ENCODE data around the gene AP2A2.

The AP2A2 gene

DNA sequence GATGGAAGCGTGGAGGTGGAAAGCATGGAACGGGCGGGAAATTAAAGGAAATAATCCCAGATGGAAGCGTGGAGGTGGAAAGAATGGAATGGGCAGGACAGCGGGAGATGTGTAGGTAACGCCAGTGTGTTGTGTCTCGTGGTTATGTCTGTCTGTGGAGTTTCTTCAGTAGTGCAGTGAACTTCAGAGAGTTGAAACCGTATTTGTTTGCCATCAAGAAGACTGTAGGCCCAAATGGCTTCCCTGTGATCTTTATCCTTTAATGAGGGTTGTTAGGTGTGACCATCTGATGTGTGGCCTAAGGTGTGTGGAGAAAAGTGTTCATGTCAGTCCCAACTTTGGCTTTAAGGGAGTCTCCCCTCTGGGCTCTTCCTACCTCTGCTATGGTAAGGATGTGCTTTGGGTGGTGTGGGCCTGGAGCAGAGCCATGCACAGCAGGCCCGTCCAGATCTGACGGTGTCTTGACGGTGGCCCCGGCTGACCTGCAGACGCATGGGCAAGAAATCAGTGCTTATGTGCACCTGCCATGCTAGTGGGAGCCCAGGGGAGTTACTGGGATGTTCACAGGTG, 39.6 kb downstream of the AP2A2 start:
- no peak overlapping the region for H3K4me3 ChIP-seq (replicated peaks; ENCODE audit: low read depth, low read length)
- no peak for DNase-seq (ENCODE audit: low read depth)
- TF ChIP-seq, protein P1, sequence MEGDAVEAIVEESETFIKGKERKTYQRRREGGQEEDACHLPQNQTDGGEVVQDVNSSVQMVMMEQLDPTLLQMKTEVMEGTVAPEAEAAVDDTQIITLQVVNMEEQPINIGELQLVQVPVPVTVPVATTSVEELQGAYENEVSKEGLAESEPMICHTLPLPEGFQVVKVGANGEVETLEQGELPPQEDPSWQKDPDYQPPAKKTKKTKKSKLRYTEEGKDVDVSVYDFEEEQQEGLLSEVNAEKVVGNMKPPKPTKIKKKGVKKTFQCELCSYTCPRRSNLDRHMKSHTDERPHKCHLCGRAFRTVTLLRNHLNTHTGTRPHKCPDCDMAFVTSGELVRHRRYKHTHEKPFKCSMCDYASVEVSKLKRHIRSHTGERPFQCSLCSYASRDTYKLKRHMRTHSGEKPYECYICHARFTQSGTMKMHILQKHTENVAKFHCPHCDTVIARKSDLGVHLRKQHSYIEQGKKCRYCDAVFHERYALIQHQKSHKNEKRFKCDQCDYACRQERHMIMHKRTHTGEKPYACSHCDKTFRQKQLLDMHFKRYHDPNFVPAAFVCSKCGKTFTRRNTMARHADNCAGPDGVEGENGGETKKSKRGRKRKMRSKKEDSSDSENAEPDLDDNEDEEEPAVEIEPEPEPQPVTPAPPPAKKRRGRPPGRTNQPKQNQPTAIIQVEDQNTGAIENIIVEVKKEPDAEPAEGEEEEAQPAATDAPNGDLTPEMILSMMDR (IDR thresholded peaks at IDR 0.05; ENCODE audit: low read length, missing control alignments) = no peak

DNA sequence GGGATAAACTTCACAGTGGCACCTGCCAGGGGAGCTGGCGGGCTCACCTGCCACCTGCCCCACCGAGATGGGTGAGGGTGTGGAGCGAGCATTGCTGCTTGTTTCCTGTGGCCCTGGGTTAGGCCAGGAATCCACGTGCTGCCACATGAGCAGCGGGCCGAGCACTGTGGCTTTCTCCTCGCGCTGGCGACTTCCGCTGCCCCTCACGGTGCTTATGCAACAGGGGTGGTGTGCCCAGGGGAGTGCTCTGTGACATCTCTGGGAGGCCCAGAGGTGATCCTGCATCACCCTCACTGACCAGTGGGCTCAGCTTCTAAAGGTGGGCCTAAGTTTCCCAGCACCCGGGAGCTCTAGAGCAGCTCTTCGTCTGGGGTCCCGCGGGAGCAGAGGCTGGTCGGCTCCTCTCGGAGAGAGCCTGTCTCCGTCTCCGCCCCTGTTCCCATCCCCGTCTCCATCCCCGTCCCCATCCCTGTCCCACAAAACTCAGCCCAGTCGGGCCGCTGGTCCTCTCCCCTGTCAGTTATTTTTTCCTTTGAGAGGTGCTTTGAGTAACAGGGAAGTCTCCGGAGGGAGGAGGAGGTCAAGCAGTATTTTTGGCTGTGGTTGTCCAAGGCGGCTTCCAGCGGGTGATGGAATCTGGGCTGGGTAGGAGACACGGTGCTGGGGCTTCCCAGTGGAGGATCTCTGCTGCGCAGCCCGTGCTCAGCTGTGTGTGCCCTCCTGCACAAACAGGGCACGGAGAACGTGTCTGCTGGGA, 42.5 kb downstream of the AP2A2 start:
- H3K4me3 ChIP-seq (replicated peaks; ENCODE audit: low read depth, low read length) = no peak overlapping the region
- TF ChIP-seq, protein P1 (IDR thresholded peaks at IDR 0.05; ENCODE audit: low read length, missing control alignments) = no peak
- no peak for DNase-seq (ENCODE audit: low read depth)

DNA sequence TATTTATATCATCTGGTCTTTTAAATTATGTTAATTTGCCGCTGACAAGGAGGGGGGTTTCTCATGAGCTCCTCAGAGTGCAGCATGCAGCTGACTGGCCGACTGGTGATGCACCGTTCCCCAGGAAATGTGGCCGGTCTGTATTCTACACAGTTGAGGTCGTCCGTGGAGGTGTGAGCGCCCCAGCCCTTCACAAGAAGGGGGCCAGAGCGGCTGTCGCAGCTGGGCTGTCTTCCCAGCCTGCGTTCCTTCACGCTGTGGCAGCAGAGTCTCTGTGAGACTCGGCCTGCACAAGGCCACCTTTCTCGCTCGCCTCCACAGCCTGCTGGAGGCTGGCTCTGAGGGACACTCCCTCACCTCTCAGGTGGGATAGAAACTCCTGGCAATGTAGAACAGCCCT, 43.2 kb downstream of the AP2A2 start:
- TF ChIP-seq, protein P1 (IDR thresholded peaks at IDR 0.05; ENCODE audit: low read length, missing control alignments) = no peak
- no peak for DNase-seq (ENCODE audit: low read depth)
- H3K4me3 ChIP-seq (replicated peaks; ENCODE audit: low read depth, low read length) = no peak overlapping the region

DNA sequence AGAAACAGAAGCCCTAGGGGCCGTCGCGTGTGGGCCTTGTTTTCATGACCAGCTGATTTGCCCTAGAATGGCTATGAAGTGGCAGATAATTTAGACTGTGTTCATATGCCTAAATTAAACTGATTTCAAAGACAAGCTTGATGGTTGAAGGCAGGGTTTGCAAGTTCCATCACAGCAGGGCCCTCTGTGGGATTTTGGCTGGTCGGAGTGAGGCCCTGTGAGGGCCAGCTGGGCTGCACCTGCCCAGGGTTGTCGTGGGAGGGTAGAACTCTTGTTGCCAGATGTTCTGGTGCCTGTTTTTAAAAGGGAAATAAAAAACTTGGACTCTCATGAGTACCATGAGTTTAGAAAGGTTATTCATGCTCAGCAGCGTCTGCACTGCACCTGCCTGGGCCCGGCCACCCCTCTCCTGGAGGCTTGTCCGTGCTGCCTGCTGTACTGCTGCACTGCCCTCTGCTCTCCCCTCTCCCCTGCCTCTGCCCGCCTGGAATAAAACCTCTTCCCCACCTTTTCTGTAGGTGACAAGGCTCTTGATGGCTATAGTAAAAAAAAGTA, 44.1 kb downstream of the AP2A2 start:
- no peak for DNase-seq (ENCODE audit: low read depth)
- TF ChIP-seq, protein P1 (IDR thresholded peaks at IDR 0.05; ENCODE audit: low read length, missing control alignments) = no peak
- H3K4me3 ChIP-seq (replicated peaks; ENCODE audit: low read depth, low read length) = no peak overlapping the region

DNA sequence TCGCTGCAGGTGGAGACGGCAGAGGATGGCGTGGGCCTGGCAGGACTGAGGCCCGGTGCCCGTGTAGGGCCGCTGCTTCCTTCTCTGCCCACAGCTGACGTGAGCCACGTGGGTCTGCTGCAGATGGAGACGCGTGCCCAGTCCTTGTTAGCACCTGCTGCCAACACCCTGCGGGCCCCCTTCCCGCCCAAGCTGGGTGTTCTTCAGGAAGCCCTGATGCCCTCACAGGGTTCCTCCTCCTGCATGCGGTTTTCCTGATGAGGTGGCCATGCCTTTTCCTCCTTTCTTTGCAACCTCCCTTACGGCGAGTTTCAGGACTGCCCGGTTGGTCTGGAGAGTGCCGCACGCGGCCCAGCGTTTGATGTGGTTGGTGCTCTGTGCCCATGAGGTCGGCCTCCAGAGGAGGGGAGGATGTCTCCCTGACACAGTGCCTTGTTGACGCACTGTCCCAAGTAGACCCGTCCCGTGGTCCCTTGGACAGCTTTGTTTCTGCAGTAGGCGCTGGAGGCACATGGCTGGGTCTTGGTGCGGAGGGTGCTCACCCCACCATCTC, 44.7 kb downstream of the AP2A2 start:
- DNase-seq (ENCODE audit: low read depth) = no peak
- H3K4me3 ChIP-seq (replicated peaks; ENCODE audit: low read depth, low read length) = no peak overlapping the region
- TF ChIP-seq, protein P1 (IDR thresholded peaks at IDR 0.05; ENCODE audit: low read length, missing control alignments) = no peak

DNA sequence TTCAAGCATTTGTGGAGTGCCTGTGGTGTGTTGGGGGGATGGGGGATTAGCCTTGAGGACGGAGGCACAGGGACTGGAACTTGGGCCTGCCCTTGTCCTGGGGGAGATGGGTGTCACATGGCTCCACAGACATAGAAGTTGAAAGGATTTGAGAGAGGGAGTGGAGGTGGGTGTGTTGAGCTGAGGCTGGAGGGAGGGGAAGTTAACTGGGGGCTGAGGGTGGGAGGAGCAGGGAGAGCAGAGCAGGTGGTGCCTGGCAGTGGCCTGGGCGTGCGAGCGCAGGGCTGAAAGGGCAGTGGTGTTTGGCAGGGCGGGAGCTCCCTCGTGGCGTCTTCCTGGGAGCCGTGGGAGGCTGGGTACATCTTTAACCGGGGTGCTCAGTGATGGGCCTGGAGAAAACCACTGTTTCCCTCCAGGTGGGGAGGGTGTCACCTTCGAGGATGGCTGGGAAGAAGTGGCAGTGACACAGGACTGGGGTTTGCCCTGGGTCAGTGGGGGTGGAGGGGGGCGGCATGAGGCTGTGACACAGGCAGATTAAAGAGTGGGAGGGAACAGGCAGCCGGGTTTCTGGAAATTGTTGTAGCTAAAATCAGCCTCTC, 45.5 kb downstream of the AP2A2 start:
- TF ChIP-seq, protein P1 (IDR thresholded peaks at IDR 0.05; ENCODE audit: low read length, missing control alignments) = no peak
- DNase-seq (ENCODE audit: low read depth) = no peak
- H3K4me3 ChIP-seq (replicated peaks; ENCODE audit: low read depth, low read length) = no peak overlapping the region

All from fibroblast of pulmonary artery (primary cell).